Body of pancreas (tissue), 4 donors: ENCODE measurements around the gene ERBB4. TPM values are rescaled to one million over a fixed set of nuclear protein-coding genes. Genes with fewer than 3 reads are reported as not detected.

Source experiments
- ATAC-seq: fragments of 150-250 bp; one replicate; pipeline ENCODE4 v1.9.1; 2016
- DNase-seq, 4 donors: peaks; one replicate each; pipeline ENCODE4 v3.0.0-alpha.2; 2019
- H3K27ac ChIP-seq, 4 donors: fragments of 200-600 bp; sonication (generic); 1 replicate in 3 of 4; 2 replicates in 1 of 4; pipeline versions ENCODE4 v1.5.1 to v1.6.1; 2016 to 2019; ENCODE audit warnings: mild to moderate bottlenecking in 1 of 4, mixed read lengths in 1 of 4, moderate library complexity in 1 of 4
- H3K27me3 ChIP-seq, 2 donors: fragments of 200-600 bp; sonication (generic); one replicate each; pipeline ENCODE4 v1.6.0; 2016; ENCODE audit warnings: mild to moderate bottlenecking in 1 of 2
- H3K36me3 ChIP-seq, 2 donors: fragments of 200-600 bp; sonication (generic); replicated peaks in 1 of 2; 2 replicates each; pipeline ENCODE4 v1.5.1; 2016; ENCODE audit warnings: low read depth in 2 of 2; ENCODE audit not compliant: insufficient read depth in 1 of 2
- H3K4me1 ChIP-seq: fragments of 200-600 bp; sonication (generic); one replicate; pipeline ENCODE4 v1.6.0; 2016
- H3K4me3 ChIP-seq, 2 donors: fragments of 200-600 bp; sonication (generic); 1 replicate in 1 of 2; 2 replicates in 1 of 2; pipeline ENCODE4 v1.5.1; 2016 to 2019
- H3K9me3 ChIP-seq, 3 donors: fragments of 200-600 bp; sonication (generic); 1 replicate in 2 of 3; 2 replicates in 1 of 3; pipeline ENCODE4 v1.5.1; 2016
- CTCF ChIP-seq, 7 experiments: fragments of 450-650 bp in 4 of 7; fragments of 200-600 bp in 3 of 7; sonication (generic) in 3 of 7; IDR thresholded peaks; one replicate each; pipeline ENCODE4 v1.5.1; 2016 to 2019; ENCODE audit warnings: antibody characterized with exemption in 7 of 7
- POLR2A ChIP-seq, 3 donors: fragments of 450-650 bp; IDR thresholded peaks; one replicate each; pipeline ENCODE4 v1.6.1; 2016; ENCODE audit warnings: antibody characterized with exemption in 3 of 3, mild to moderate bottlenecking in 2 of 3
- WGBS, 2 donors: methylation state at CpG; one replicate each; pipeline ENCODE4 v1.1.5; 2017; 5-methylcytosine and 5-hydroxymethylcytosine counted together
- intact Hi-C: fragments of 100-400 bp; cut with DNase I; formaldehyde crosslinking; loops from one replicate; pipeline ENCODE4 v1.15.1; 2023
- total RNA-seq, 2 donors: library from RNA; depleted of rRNA; stranded (reverse); fragments of >200 nt; gene quantifications; one replicate each; pipeline ENCODE4 v1.1.0, GENCODE V29; 2016

The ERBB4 gene
- total RNA-seq, 2 donors from 2014 or later = 1.6 to 4.4 TPM

GRCh38 chr2:212141499-212141898 is 397.1 kb downstream of the ERBB4 start:
- H3K27me3 ChIP-seq = no peaks in the 10 kb centered on the region
- no peak for DNase-seq
- intact Hi-C loops = no loop called here
- H3K9me3 ChIP-seq = no peaks in the 10 kb centered on the region
- TF ChIP-seq CTCF (IDR thresholded peaks at IDR 0.05) = no peak
- no peak for TF ChIP-seq POLR2A (IDR thresholded peaks at IDR 0.05)
- H3K27ac ChIP-seq = no peak overlapping the region
- 86 to 92% methylated on average over 1 of the region's 1 CpG for WGBS, 2 donors
- no peaks in the 10 kb centered on the region for H3K36me3 ChIP-seq
- H3K4me1 ChIP-seq = no peaks in the 10 kb centered on the region
- no peak overlapping the region for H3K4me3 ChIP-seq
- no peak for ATAC-seq

- H3K9me3 ChIP-seq = no peaks in the 10 kb centered on the region
- H3K36me3 ChIP-seq = no peaks in the 10 kb centered on the region
- WGBS, 2 donors = 33 to 34% methylated on average over 2 of the region's 2 CpGs
- ATAC-seq (no peak), DNase-seq (no peak)
- TF ChIP-seq CTCF (IDR thresholded peaks at IDR 0.05) (no peak), POLR2A (IDR thresholded peaks at IDR 0.05) (no peak)
- H3K27me3 ChIP-seq = no peaks in the 10 kb centered on the region
- H3K27ac ChIP-seq = no peak overlapping the region
- no peak overlapping the region for H3K4me3 ChIP-seq
- intact Hi-C loops = no loop called here
- no peaks in the 10 kb centered on the region for H3K4me1 ChIP-seq
Measured at GRCh38 chr2:212136216-212136795, 402.3 kb downstream of the ERBB4 start.

GRCh38 chr2:212135739-212136138 is 402.9 kb downstream of the ERBB4 start:
- Histone ChIP-seq H3K4me1 (no peaks in the 10 kb centered on the region), H3K36me3 (no peaks in the 10 kb centered on the region), H3K27me3 (no peaks in the 10 kb centered on the region), H3K9me3 (no peaks in the 10 kb centered on the region), H3K27ac (no peak overlapping the region), H3K4me3 (no peak overlapping the region)
- intact Hi-C loops = no loop called here
- DNase-seq = no peak
- no peak for ATAC-seq
- 16 to 30% methylated on average over 2 of the region's 2 CpGs for WGBS, 2 donors
- TF ChIP-seq POLR2A (IDR thresholded peaks at IDR 0.05) (no peak), CTCF (IDR thresholded peaks at IDR 0.05) (no peak)

GRCh38 chr2:212133337-212133736 is 405.3 kb downstream of the ERBB4 start:
- intact Hi-C loops = no loop called here
- Histone ChIP-seq H3K4me3 (no peak overlapping the region), H3K9me3 (no peaks in the 10 kb centered on the region), H3K27me3 (no peaks in the 10 kb centered on the region), H3K36me3 (no peaks in the 10 kb centered on the region), H3K4me1 (no peaks in the 10 kb centered on the region), H3K27ac (no peak overlapping the region)
- DNase-seq (no peak), ATAC-seq (no peak)
- 85 to 86% methylated on average over 2 of the region's 2 CpGs for WGBS, 2 donors
- TF ChIP-seq POLR2A (IDR thresholded peaks at IDR 0.05) (no peak), CTCF (IDR thresholded peaks at IDR 0.05) (no peak)

GRCh38 chr2:212124598-212124997 is 414.0 kb downstream of the ERBB4 start:
- ATAC-seq (peak; percentile 42), DNase-seq (peak in 1 of 4 donors; percentile 8)
- WGBS, 2 donors = 53 to 57% methylated on average over 10 of the region's 10 CpGs
- Histone ChIP-seq H3K27me3 (no peaks in the 10 kb centered on the region), H3K4me1 (no peaks in the 10 kb centered on the region), H3K9me3 (no peaks in the 10 kb centered on the region), H3K27ac (no peak overlapping the region), H3K4me3 (no peak overlapping the region), H3K36me3 (no peaks in the 10 kb centered on the region)
- intact Hi-C loops = no loop called here
- TF ChIP-seq CTCF (IDR thresholded peaks at IDR 0.05) (no peak), POLR2A (IDR thresholded peaks at IDR 0.05) (no peak)
